ACHN (cell line): ENCODE data around the gene RINL.
"Not testable (repeated sequence)": the region's sequence is repeated elsewhere in the genome, so short reads cannot be mapped to it uniquely, and the experiment has no call there.

Experiments
- DNase-seq: peaks from one replicate; pipeline ENCODE4 v3.0.0-alpha.2; 2015
- in situ Hi-C: cut with HindIII; loops from 2 replicates; pipeline ENCODE4 v1.10.0; 2017; ENCODE audit warnings: low sequenced_read_pairs, low pct_ligation_motif_present, low pct_unique_long_range_greater_than_20kb

The RINL gene

GRCh38 chr19:38854961-38855360 is 23.1 kb downstream of the RINL start:
- in situ Hi-C loops, DNase-seq: not testable (repeated sequence)

- DNase-seq: no peak
- in situ Hi-C loops: no loop called here
Measured at GRCh38 chr19:38853214-38853613, 24.9 kb downstream of the RINL start.

GRCh38 chr19:38852231-38853044 is 25.6 kb downstream of the RINL start:
- in situ Hi-C loops: no loop called here

GRCh38 chr19:38851622-38852230 is 26.3 kb downstream of the RINL start:
- in situ Hi-C loops: no loop called here
- DNase-seq: peak; percentile 90

More at GRCh38 chr19:38852231-38853044, 25.6 kb downstream of the RINL start:
- DNase-seq: peak; percentile 69

- DNase-seq: no peak
- in situ Hi-C loops: no loop called here
Measured at GRCh38 chr19:38850976-38851621, 27.0 kb downstream of the RINL start.

- DNase-seq: peak; percentile 99
- in situ Hi-C loops: no loop called here
Measured at GRCh38 chr19:38850436-38850975, 27.6 kb downstream of the RINL start.

GRCh38 chr19:38849860-38850435 is 28.1 kb downstream of the RINL start, which contains the start of gene HNRNPL:
HNRNPL (minus strand) TSS chr19:38849986; CDS start chr19:38849966, 20 bp downstream.
- in situ Hi-C loops: no loop called here
- DNase-seq: no peak

- in situ Hi-C loops: no loop called here
- DNase-seq: peak; percentile 94
Measured at GRCh38 chr19:38849147-38849859, 28.8 kb downstream of the RINL start.

GRCh38 chr19:38848299-38849146 is 29.6 kb downstream of the RINL start:
- in situ Hi-C loops: no loop called here

GRCh38 chr19:38846097-38846496 is 32.0 kb downstream of the RINL start:
- in situ Hi-C loops: no loop called here
- DNase-seq: no peak

More at GRCh38 chr19:38848299-38849146, 29.6 kb downstream of the RINL start:
- DNase-seq: peak; percentile 18

GRCh38 chr19:38845374-38846024 is 32.6 kb downstream of the RINL start:
- in situ Hi-C loops: no loop called here
- DNase-seq: no peak

GRCh38 chr19:38844093-38844686 is 33.9 kb downstream of the RINL start:
- in situ Hi-C loops: no loop called here
- no peak for DNase-seq

- DNase-seq: no peak
- in situ Hi-C loops: no loop called here
Measured at GRCh38 chr19:38843175-38843758, 34.8 kb downstream of the RINL start.

- no peak for DNase-seq
- in situ Hi-C loops: no loop called here
Measured at GRCh38 chr19:38842439-38843174, 35.5 kb downstream of the RINL start.

GRCh38 chr19:38841787-38842438 is 36.2 kb downstream of the RINL start:
- in situ Hi-C loops: no loop called here
- no peak for DNase-seq
